Body of pancreas (tissue), 4 donors: ENCODE results near the gene RAB30. TPM values are rescaled to one million over a fixed set of nuclear protein-coding genes. Genes with fewer than 3 reads are reported as not detected.

Experiments
- ATAC-seq: fragments of 150-250 bp; one replicate; pipeline ENCODE4 v1.9.1; 2016
- DNase-seq, 4 donors: peaks; one replicate each; pipeline ENCODE4 v3.0.0-alpha.2; 2019
- H3K27ac ChIP-seq, 4 donors: fragments of 200-600 bp; sonication (generic); 1 replicate in 3 of 4; 2 replicates in 1 of 4; pipeline versions ENCODE4 v1.5.1 to v1.6.1; 2016 to 2019; ENCODE audit warnings: mild to moderate bottlenecking in 1 of 4, mixed read lengths in 1 of 4, moderate library complexity in 1 of 4
- H3K27me3 ChIP-seq, 2 donors: fragments of 200-600 bp; sonication (generic); one replicate each; pipeline ENCODE4 v1.6.0; 2016; ENCODE audit warnings: mild to moderate bottlenecking in 1 of 2
- H3K36me3 ChIP-seq, 2 donors: fragments of 200-600 bp; sonication (generic); replicated peaks in 1 of 2; 2 replicates each; pipeline ENCODE4 v1.5.1; 2016; ENCODE audit warnings: low read depth in 2 of 2; ENCODE audit not compliant: insufficient read depth in 1 of 2
- H3K4me1 ChIP-seq: fragments of 200-600 bp; sonication (generic); one replicate; pipeline ENCODE4 v1.6.0; 2016
- H3K4me3 ChIP-seq, 2 donors: fragments of 200-600 bp; sonication (generic); 1 replicate in 1 of 2; 2 replicates in 1 of 2; pipeline ENCODE4 v1.5.1; 2016 to 2019
- H3K9me3 ChIP-seq, 3 donors: fragments of 200-600 bp; sonication (generic); 1 replicate in 2 of 3; 2 replicates in 1 of 3; pipeline ENCODE4 v1.5.1; 2016
- CTCF ChIP-seq, 7 experiments: fragments of 450-650 bp in 4 of 7; fragments of 200-600 bp in 3 of 7; sonication (generic) in 3 of 7; IDR thresholded peaks; one replicate each; pipeline ENCODE4 v1.5.1; 2016 to 2019; ENCODE audit warnings: antibody characterized with exemption in 7 of 7
- POLR2A ChIP-seq, 3 donors: fragments of 450-650 bp; IDR thresholded peaks; one replicate each; pipeline ENCODE4 v1.6.1; 2016; ENCODE audit warnings: antibody characterized with exemption in 3 of 3, mild to moderate bottlenecking in 2 of 3
- WGBS, 2 donors: methylation state at CpG; one replicate each; pipeline ENCODE4 v1.1.5; 2017; 5-methylcytosine and 5-hydroxymethylcytosine counted together
- intact Hi-C: fragments of 100-400 bp; cut with DNase I; formaldehyde crosslinking; loops from one replicate; pipeline ENCODE4 v1.15.1; 2023
- total RNA-seq, 2 donors: library from RNA; depleted of rRNA; stranded (reverse); fragments of >200 nt; gene quantifications; one replicate each; pipeline ENCODE4 v1.1.0, GENCODE V29; 2016

Gene RAB30
- total RNA-seq, 2 donors from 2014 or later: 1.6 to 10.4 TPM

- intact Hi-C loops: loop anchor here (10.0 kb wide), 1 partner anchor 57 kb away; no protein-coding TSS in a partner anchor
- H3K9me3 ChIP-seq: no peaks in the 10 kb centered on the region
- no peaks in the 10 kb centered on the region for H3K36me3 ChIP-seq
- DNase-seq: peak; percentile 61 to 74 (median 70)
- 0 to 3% methylated on average over 3 to 6 of the region's 6 CpGs for WGBS, 2 donors
- ATAC-seq: peak; percentile 80
- peak overlapping the region; percentile 34 to 51 (median 46) for H3K27ac ChIP-seq
- peaks cover 30% of the 10 kb centered on the region for H3K4me1 ChIP-seq
- H3K4me3 ChIP-seq: no peak overlapping the region
- no peaks in the 10 kb centered on the region for H3K27me3 ChIP-seq
- TF ChIP-seq CTCF (IDR thresholded peaks at IDR 0.05) (no peak), POLR2A (IDR thresholded peaks at IDR 0.05) (no peak)
Measured at GRCh38 chr11:83007909-83008580, 63.7 kb downstream of the RAB30 start.

- peaks cover 30% of the 10 kb centered on the region for H3K4me1 ChIP-seq
Measured at GRCh38 chr11:83007477-83007876, 64.2 kb downstream of the RAB30 start.

GRCh38 chr11:83006877-83007330, 64.8 kb downstream of the RAB30 start:
- H3K9me3 ChIP-seq: no peaks in the 10 kb centered on the region
- intact Hi-C loops: loop anchor here (10.0 kb wide), 1 partner anchor 58 kb away; no protein-coding TSS in a partner anchor
- TF ChIP-seq CTCF (IDR thresholded peaks at IDR 0.05) (no peak), POLR2A (IDR thresholded peaks at IDR 0.05) (no peak)
- no peaks in the 10 kb centered on the region for H3K27me3 ChIP-seq
- H3K4me1 ChIP-seq: peaks cover 30% of the 10 kb centered on the region
- peak overlapping the region in 2 of 4 donors; percentile 7 to 51 for H3K27ac ChIP-seq
- DNase-seq: peak; percentile 23 to 66 (median 53)
- 18 to 38% methylated on average over 1 of the region's 1 CpG for WGBS, 2 donors
- H3K4me3 ChIP-seq: no peak overlapping the region
- H3K36me3 ChIP-seq: no peaks in the 10 kb centered on the region
- peak; percentile 49 for ATAC-seq

More at GRCh38 chr11:83007477-83007876, 64.2 kb downstream of the RAB30 start:
- peak overlapping the region; percentile 20 to 51 (median 42) for H3K27ac ChIP-seq
- ATAC-seq: no peak
- H3K27me3 ChIP-seq: no peaks in the 10 kb centered on the region
- TF ChIP-seq POLR2A (IDR thresholded peaks at IDR 0.05) (no peak), CTCF (IDR thresholded peaks at IDR 0.05) (no peak)
- intact Hi-C loops: loop anchor here (10.0 kb wide), 1 partner anchor 57 kb away; no protein-coding TSS in a partner anchor
- no peaks in the 10 kb centered on the region for H3K36me3 ChIP-seq
- no peak overlapping the region for H3K4me3 ChIP-seq
- no peak for DNase-seq
- 65 to 73% methylated on average over 5 of the region's 5 CpGs for WGBS, 2 donors
- H3K9me3 ChIP-seq: no peaks in the 10 kb centered on the region

- Histone ChIP-seq H3K36me3 (no peaks in the 10 kb centered on the region), H3K9me3 (no peaks in the 10 kb centered on the region), H3K4me3 (no peak overlapping the region), H3K27ac (no peak overlapping the region), H3K27me3 (no peaks in the 10 kb centered on the region), H3K4me1 (peaks cover 22% of the 10 kb centered on the region)
- WGBS, 2 donors: 93 to 96% methylated on average over 2 of the region's 2 CpGs
- TF ChIP-seq CTCF (IDR thresholded peaks at IDR 0.05) (no peak), POLR2A (IDR thresholded peaks at IDR 0.05) (no peak)
- DNase-seq: no peak
- ATAC-seq: no peak
- intact Hi-C loops: loop anchor here (10.0 kb wide), 1 partner anchor 60 kb away; no protein-coding TSS in a partner anchor
Measured at GRCh38 chr11:83004746-83005556, 66.7 kb downstream of the RAB30 start.
